Dermis blood vessel endothelial cell (primary cell): ENCODE data around the gene PDZD8. TPM values are rescaled to one million over a fixed set of nuclear protein-coding genes. Genes with fewer than 3 reads are reported as not detected.

Source experiments
- DNase-seq: peaks from one replicate; pipeline ENCODE4 v3.0.0; 2010
- total RNA-seq: library from RNA; depleted of rRNA; stranded (reverse); fragments of >200 nt; gene quantifications from 2 replicates; pipeline ENCODE4 v1.2.3, GENCODE V29; 2014

The PDZD8 gene
- total RNA-seq, 1 donor from 2014 or later = 16.0 TPM

DNA sequence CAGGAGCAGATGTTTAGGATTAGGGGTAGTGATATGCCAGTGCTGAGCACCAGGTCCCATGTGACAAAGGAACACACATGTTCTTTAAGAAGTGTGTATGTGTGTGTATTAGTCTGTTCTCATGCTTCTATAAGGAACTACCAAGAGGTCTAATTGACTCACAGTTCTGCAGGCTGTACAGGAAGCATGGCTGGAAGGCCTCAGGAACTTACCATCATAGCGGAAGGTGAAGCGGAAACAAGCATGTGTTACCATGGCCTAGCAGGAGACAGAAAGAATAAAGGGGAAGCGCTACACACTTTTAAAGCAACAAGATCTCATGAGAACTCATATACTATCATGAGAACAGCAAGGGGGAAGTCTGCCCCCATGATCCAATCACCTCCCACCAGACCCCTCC lies 22.8 kb upstream of the PDZD8 start:
- peak; percentile 57 for DNase-seq

DNA sequence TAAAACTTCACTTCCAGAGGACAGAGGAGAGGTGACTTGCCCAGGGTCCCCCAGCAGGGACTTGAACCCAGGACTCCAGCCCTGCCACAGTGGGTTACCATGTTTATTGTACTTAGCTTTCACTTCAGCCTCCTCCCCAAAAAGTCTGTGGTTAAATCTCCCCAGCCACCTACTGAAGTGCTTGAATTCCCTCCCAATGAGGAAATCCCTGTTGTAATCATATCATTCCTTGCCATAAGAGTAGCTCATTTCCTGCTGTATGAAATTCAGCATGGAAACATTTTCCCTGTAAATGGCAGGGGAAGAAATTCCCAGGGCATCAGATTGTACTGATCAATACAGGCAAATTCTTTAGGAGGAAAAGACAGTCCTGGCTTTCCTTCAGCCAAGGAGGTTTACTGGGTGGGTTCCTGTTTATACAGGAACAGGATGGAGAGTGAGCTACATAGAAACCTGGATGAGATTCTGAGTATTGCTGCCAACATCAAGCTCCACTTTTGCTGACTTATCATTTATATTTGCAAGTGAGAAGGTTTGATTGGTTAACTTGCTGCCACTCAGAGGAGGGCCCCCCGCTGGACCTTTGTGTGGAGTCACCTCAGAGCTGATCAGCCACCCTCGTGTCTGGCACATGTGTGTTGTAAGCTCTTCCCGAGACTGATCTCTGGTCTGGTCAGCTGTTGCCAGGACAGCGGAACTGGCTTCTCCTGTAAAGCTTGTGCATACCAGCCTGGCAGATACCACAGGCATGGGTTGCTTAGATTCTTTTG lies 16.4 kb upstream of the PDZD8 start:
- DNase-seq = peak; percentile 31

DNA sequence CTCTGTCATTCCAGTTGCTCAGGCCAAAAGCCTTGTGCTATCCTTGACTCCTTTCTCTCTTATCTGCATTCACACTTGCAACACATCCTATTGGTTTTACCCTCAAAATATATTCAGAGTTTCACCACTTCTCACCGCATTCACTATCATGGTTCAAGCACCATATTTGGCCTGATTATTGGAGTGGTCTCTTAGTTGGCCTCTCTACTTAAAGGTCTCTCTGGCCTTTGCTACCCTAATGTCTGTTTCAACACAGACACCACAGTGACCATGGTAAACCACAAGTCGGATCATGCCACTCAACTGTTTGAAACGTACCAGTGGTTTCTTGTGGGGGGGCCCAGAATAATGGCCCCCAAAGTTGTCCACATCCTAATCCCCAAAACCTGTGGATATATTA lies 15.2 kb upstream of the PDZD8 start:
- no peak for DNase-seq

DNA sequence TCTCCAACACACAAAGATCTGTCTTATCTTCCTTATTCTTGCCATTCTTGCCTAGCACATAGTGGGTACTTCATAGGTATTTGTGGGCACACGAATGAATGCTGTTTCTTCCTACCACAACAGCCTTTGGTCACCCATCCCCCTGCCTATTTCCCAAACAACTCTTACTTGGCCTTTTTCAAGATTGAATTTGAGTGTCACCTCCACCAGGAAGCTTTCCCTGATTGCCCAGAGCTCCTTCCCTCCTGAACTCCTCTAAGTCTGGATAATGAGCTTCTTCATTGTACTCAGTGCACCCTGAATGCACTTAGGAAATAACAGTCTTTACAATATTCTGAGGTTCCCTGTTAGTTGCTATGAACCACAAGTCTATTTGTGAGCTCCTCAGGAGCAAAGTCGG lies 11.6 kb upstream of the PDZD8 start:
- no peak for DNase-seq

DNA sequence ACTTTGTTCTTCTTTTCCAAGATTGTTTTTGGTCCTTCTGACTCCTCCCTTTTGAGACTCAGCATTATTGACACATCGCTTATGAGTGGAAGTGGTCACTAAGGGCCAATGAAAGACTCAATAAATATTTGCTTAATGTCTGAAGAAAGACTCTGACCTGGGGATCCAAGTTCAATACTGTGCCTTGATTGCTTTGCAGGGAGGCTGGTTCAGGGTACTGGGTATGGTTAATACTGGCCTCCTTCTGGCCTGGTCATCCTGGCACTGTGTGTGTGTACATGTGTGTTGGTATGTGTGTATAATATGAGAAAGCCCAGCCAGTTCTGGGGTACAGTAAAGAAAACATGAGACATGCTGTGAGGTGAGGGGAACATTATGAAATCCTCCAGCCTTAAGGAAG lies 7.6 kb upstream of the PDZD8 start:
- no peak for DNase-seq

DNA sequence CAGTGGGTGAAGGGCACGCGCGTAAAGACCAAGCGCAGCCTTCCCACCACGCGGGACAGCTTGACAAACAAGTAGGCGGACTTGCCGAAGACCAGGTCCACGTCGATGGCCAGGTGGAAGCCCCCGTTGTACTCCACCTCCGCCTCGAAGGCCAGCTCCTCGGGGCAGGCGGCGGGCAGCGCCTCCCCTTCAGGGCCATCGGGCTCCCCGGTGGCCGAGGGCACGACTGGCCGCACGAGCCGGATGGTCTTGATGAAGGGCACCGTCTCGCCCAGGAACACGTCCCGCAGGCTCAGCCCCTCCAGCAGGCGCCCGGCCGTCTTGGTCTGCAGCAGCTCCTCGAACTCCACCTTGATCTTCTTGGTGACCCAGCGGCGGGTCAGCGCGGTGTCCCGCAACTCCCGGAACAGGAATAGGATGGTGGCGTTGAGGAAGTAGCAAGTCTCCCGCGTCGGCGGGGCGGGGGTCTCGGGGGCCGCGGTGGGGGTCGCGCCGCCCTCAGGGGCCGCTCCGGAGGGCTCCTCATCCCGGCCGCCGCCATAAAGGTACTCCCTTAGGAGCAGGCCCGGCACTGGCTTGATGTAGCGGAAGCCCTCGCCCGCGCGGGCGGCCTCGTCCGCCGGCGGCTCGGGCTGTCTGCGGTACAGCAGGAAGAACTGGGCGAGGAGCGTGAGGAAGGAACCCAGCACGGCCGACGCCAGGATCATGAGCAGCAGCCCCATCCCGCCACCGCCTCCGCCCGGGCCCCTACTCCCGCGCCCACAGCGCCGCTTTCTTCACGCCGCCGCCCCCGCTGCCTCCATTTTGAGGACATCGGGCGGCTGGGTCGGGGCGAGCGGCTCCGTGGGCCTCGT lies 507 bp downstream of the PDZD8 start:
- peak; percentile 61 for DNase-seq

DNA sequence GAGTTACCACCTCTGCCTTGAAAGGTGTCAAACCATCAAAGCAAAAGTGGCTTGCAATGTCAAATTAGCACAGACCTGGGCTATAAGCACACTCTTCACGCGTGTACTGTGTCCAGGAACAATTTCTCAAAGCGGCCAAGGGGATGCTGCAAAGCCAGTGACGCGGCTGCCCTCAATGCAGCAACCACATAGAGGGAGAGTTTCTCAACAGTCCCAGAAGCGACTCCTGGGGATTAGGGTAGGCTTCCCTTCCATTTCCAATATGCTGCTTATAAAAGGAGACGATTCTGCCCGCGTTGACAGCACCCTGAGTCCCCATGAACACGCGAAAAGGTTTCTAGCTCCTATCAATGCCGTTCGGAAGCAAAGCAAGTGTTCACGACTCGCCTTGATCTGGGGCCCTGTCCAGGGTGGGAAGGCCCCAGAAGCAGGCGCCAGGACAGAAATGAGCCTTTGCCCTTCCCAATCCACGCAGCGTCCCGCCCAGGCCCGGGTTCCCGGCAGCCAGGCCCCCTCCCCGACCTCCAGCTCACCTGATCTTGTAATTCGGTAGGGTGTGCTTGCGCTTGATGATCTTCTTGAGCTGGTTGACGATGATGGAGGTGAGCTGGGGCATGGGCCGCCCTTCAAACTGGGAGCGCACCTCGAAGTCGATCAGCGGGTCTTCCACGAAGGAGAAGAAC lies 1.3 kb downstream of the PDZD8 start:
- DNase-seq = peak; percentile 48

DNA sequence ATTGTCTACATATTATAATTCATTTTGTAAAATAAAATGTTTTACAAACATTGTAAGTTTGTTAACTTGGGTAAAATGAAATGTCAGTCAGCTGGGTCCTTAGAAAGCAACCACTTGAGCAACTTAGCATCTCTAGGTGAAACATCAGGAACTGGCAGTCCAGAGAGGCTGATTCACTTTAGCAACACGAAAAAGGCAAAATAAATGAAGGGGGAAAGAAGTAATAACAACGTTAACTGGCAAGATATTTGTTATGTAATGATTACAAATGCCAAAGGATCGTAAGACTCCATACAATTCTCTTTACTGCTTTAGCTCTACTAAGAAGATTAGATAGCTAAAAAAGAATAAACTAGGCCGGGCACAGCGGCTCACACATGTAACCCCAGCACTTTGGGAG lies 5.0 kb downstream of the PDZD8 start:
- DNase-seq = no peak

DNA sequence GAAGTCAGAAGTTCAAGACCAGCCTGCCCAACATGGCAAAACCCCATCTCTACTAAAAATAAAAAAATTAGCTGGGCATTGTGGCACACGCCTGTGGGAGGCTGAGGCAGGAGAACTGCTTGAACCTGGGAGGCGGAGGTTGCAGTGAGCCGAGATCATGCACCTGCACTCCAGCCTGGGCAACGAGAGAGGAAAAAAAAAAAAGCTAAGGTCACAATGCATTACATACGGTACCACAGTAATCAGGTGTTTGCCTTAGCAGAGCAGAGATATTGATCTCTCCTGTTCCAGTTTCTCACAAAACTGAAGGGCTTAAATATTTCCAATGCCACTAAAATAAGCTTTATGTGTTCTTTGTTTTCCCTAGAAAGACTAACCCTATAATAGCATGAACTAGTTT lies 7.5 kb downstream of the PDZD8 start:
- no peak for DNase-seq

DNA sequence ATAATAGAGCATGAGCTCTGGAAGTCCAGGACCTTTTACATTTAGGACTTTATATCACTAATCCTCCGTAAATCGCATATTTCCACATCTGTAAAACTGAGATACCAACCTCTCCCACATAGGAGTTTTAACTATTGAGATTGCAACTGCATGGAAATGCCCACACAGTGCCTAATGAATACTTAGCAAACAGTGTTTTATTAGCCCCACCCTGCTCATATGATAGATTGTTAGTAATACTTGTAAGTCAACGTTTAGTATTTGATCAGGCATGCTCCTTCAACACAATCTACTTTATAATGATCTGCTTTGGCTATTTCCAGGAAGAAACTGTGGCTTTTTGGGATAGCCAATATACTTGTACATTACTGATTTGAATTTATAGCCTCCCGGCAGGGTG lies 8.5 kb downstream of the PDZD8 start:
- no peak for DNase-seq

DNA sequence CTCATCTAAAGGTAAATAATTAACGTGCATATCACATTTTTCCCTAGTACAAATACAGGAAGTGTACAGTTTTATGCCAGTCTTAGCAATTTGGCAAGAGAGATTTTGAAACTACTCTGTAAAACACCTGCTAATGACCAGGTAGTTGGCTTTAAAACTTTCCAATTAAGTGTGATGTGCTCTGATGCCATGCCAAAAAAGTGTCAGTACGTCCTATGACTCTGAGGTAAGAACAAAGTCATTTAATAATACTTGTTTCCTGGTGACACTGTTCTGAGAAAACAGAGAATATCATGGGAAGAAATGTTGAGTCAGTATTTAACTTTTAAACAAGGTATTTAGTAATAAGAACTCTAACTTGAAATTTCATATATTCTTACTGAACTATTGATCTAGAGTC lies 9.6 kb downstream of the PDZD8 start:
- peak; percentile 65 for DNase-seq

DNA sequence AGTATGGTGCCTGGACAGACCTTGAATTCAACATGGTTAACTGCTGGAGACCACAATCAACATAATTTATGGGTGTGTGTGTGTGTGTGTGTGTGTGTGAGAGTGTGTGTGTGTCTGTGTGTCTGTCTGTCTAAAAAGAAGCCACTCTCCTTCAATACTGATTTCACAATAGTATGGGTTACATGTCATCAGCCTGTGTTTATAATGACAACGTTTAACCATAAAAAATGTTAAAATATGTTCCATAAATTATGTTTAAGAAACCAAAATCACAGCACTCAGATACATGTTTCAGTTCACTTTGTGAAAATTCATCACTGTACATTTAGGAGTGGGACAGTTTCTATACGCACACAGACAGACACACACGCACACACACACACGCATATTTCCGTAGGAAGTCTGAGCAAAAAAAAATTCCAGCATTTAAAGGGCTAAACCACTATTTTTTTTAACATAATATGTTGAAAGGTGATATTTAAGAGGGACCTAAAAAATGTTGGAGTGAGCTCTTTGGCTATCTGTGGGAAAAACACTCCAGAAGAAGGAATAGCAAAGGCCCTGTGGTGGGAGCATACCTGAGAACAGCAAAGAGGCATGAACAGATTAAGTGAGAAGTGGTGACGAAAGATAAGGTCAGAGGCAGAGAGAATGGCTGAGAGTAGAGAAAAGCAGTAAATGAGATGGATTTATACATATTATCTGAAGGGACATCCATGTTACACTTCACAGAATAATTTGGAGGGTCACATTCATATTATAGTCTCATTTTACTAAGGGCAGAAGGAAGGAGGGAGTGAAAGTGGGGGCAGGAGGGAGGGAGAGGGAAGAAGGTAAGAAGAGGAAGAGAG lies 10.9 kb downstream of the PDZD8 start:
- peak; percentile 70 for DNase-seq

DNA sequence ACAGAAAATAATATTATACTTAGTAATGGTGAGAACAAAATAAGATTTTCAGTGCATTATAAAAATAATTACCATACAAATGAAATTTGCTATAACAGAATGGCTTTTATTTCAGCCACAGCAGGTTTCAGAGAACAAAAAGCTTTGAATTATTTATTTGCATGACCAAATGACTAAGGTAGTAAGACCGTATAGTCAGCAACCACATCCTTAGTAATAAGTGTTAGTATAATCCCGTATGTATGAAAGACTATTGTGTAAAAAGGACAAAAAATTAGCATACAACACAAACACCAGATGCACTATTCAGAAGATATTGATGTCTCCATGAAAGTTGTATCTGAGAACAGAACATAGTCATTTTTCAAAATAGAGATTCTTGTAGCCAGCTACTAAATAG lies 12.2 kb downstream of the PDZD8 start:
- DNase-seq = peak; percentile 23

DNA sequence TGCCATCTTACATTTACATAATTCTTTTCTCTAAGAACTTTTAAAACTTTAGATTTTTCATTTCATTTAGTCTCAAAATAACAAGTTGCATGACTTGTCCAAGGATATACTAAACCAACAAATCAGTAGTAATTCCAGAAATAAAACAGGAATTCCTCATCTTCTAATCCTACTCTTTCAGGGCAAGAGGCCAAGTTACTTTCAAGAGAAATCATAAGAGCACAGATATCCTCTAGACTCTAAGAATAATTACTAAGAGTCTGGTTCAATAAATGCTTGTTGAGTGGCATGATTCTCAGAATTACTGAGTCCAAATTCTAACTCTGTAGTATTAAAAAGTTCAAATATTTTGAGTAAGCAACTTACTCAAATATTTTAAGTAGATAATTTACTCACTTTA lies 12.9 kb downstream of the PDZD8 start:
- DNase-seq = peak; percentile 29

DNA sequence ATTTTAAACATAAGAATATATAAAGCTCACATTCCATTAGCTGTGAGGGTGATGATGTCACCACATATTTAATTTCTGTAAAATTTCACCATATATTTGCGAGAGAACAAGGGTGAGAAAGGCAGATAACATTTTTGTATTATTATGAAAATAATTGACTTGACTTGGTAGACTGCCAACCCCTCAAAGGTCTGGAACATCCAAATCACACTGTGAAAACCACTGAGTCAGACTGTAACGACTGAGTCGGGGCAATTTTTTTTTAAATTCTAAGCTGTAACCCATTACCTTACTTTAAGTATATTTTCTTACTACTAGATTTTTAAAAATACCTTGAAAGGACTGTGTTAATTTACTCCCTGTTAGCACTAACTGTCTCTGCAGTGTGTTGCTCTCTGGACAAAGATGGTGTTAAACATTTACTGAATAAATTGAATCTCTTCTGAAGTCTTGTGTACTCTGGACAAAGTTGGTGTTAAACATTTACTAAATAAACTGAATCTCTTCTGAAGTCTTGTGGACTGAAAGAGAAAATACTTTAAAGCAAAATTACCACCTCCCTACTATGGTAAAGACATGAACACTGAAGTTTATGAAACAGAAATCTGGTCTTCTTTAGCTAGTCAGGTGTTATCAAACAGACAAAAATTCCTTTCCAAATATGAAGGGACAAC lies 14.1 kb downstream of the PDZD8 start:
- DNase-seq = peak; percentile 54

DNA sequence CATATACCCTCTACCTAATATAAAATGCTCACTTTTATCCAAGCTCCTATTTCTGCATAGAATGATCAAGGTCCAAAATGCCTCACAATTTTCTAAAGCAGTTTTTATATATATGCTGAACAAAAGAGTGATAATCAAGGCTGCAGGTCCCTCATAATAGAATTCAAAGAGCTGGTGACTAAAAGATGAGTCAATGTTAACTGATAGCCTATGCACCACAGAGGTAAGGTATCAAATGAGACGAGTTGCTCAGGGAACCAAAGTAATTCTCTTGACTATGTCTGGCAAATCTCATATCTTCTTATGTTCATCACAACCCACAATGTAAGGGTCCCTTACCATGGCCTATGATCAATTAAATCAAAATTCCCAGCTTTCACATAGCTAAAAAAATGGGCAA lies 15.2 kb downstream of the PDZD8 start:
- DNase-seq = no peak

DNA sequence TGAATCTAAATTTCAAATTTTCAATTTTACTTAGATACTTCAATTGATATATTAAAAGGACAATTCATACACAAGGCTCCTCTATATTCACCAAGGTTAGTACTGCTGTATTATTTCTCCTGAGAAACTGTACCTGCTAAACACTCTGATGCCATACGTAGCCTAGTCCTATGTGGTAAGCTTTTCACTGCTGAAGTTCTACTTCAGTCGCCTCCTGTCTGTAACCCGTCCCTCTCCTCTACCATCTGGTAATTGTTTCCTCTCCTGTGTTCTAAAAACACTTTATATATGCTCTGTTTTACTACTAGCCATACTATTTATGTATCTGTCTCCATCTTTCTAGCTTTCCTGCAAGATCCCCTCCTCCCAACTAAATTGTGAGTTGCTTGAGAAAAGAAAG lies 20.2 kb downstream of the PDZD8 start:
- DNase-seq = no peak

DNA sequence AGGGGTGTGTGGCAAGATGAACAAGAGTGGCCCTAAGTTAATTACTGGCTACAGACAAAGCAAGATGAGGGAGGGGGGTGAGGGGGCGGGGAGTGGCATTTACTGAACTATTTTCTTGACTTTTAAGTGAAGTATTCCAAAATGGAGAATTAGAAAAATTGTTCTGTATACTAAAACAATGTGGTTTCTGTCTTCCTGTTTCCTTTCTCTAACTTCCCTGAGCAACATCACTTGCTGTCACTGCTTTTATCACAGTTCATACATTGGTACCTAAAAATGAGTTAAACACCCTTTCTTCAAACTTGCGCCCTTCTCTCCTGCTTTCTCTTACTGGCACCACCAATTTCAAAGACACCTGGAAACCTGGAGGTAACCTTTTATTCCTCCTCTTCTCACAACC lies 21.6 kb downstream of the PDZD8 start:
- no peak for DNase-seq

DNA sequence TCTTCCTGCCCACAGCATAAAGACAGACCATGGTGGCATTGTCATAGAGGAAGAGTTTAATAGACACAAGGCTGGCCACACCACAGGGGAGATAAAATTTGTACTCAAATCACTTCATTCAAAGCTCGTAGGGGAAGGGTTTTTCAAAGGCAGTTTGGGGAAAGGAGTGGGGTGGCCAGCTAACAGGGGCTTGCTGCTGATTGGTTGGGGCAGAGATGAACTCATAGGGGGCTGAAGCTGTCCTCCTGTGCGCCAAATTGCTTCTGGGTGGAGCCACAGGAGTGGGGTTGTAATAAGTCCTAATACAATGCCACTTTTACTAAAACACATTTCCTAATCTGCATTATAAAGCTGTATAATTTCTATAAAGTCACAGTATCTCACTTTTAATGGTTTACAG lies 22.5 kb downstream of the PDZD8 start:
- DNase-seq = no peak

DNA sequence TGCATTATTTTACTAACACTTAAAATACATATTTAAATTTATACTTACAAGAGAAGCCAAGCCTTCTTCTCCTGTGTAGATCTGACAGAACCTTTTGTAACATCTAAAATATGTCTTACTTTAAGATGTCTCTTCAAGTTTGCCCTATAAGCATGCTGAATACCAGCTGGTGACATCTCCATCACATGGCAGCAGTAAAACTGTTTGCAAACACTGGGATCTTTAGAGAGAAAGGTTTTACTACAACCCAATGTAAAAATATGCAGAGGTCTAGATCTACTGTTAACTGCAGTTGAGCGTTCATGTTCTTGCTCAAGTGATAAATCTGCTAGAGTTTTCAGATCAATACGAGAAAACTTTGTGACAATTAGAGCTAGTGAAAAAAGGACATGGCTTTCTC lies 23.2 kb downstream of the PDZD8 start:
- no peak for DNase-seq

DNA sequence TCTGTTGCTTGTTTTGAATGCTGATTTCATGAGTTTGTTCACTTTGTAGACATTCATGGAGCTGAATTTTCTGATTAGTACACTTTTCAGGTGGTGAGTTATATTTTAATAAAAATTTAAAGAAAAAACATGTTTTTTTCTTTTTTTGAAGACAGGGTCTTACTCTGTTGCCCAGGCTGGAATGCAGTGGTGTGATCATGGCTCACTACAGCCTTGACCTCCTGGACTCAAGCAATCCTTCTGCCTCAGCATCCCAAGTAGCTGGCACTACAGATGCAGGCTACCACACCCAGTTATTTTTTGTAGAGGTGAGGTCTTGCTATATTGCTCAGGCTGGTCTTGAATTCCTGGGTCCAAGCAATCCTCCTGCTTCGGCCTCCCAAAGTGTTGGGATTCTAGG lies 23.7 kb downstream of the PDZD8 start:
- no peak for DNase-seq

DNA sequence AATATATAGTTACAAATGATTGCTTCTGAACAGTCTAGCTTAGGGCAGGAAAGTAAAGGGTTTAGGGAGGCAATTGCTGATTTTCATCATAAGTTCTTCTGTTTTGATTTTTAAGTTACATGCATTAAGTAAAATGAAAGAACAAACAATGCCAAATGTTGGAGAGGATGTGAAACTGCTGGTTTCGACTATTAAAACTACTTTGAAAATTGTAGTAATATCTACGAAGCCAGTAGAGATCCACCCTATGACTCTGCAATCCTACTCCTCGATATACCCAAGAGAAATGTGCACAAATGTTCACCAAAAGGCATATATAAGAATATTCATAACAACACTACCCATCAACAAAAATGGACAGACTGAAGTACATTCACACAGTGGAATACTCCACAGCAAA lies 24.3 kb downstream of the PDZD8 start:
- DNase-seq = no peak
